Measurements from ENCODE around the gene PDE7B. TPM values are rescaled to one million over a fixed set of nuclear protein-coding genes. Genes with fewer than 3 reads are reported as not detected.

Gene PDE7B
- total and polyA plus RNA-seq, 4 donors, result 0.75 to 5.2 (median 1.3) TPM

DNA sequence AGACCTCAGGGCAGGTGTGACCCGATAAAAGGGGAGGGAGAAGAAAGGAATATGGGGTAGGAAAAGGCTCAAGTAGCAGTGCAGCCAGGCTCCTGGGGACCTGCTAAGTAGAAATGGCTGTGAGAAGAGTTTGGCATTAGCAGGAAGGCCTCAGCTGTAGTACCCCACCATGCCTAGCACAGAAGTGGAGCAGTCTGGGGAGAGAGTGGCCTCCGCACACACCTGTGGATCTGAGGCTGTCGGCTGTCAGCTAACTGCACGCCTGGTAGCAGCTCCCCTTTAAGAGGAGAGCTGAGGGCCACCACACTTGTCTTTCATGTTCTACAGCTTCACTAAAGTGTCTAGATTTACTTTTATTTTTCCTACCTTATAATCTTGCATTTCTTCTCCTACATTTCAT lies 24.6 kb downstream of the PDE7B start:
- H3K36me3 ChIP-seq (ENCODE audit: control insufficient read depth in 4 of 4, insufficient read depth in 3 of 4, low read depth in 1 of 4, low read length in 3 of 4), result no peaks in the 10 kb centered on the region
- no peak for DNase-seq (ENCODE audit: low spot score)
- no peaks in the 10 kb centered on the region for H3K27me3 ChIP-seq (ENCODE audit: control insufficient read depth in 4 of 4, insufficient read depth in 4 of 4, low read length in 3 of 4)
- peaks cover 0 to 4% (median 1%) of the 10 kb centered on the region in 4 donors for H3K4me1 ChIP-seq (ENCODE audit: control insufficient read depth in 4 of 4, insufficient read depth in 4 of 4, low read length in 3 of 4)
- 91% methylated on average over 4 of the region's 4 CpGs for WGBS
- TF ChIP-seq FOXA1 (IDR thresholded peaks at IDR 0.05) (no peak), HNF4A (conservative IDR thresholded peaks at IDR 0.05) (no peak), RAD21 (IDR thresholded peaks at IDR 0.05) (no peak), RXRA (IDR thresholded peaks at IDR 0.05) (no peak)
- TF ChIP-seq, protein P1, sequence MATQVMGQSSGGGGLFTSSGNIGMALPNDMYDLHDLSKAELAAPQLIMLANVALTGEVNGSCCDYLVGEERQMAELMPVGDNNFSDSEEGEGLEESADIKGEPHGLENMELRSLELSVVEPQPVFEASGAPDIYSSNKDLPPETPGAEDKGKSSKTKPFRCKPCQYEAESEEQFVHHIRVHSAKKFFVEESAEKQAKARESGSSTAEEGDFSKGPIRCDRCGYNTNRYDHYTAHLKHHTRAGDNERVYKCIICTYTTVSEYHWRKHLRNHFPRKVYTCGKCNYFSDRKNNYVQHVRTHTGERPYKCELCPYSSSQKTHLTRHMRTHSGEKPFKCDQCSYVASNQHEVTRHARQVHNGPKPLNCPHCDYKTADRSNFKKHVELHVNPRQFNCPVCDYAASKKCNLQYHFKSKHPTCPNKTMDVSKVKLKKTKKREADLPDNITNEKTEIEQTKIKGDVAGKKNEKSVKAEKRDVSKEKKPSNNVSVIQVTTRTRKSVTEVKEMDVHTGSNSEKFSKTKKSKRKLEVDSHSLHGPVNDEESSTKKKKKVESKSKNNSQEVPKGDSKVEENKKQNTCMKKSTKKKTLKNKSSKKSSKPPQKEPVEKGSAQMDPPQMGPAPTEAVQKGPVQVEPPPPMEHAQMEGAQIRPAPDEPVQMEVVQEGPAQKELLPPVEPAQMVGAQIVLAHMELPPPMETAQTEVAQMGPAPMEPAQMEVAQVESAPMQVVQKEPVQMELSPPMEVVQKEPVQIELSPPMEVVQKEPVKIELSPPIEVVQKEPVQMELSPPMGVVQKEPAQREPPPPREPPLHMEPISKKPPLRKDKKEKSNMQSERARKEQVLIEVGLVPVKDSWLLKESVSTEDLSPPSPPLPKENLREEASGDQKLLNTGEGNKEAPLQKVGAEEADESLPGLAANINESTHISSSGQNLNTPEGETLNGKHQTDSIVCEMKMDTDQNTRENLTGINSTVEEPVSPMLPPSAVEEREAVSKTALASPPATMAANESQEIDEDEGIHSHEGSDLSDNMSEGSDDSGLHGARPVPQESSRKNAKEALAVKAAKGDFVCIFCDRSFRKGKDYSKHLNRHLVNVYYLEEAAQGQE (IDR thresholded peaks at IDR 0.05), result no peak
- TF ChIP-seq, protein P2, sequence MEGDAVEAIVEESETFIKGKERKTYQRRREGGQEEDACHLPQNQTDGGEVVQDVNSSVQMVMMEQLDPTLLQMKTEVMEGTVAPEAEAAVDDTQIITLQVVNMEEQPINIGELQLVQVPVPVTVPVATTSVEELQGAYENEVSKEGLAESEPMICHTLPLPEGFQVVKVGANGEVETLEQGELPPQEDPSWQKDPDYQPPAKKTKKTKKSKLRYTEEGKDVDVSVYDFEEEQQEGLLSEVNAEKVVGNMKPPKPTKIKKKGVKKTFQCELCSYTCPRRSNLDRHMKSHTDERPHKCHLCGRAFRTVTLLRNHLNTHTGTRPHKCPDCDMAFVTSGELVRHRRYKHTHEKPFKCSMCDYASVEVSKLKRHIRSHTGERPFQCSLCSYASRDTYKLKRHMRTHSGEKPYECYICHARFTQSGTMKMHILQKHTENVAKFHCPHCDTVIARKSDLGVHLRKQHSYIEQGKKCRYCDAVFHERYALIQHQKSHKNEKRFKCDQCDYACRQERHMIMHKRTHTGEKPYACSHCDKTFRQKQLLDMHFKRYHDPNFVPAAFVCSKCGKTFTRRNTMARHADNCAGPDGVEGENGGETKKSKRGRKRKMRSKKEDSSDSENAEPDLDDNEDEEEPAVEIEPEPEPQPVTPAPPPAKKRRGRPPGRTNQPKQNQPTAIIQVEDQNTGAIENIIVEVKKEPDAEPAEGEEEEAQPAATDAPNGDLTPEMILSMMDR (IDR thresholded peaks at IDR 0.05; ENCODE audit: low read depth, low read length, missing input control), result no peak
- TF ChIP-seq, protein P3, sequence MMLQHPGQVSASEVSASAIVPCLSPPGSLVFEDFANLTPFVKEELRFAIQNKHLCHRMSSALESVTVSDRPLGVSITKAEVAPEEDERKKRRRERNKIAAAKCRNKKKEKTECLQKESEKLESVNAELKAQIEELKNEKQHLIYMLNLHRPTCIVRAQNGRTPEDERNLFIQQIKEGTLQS (IDR thresholded peaks at IDR 0.05), result no peak
- no peaks in the 10 kb centered on the region for H3K9me3 ChIP-seq (ENCODE audit: control insufficient read depth in 4 of 4, low read length in 3 of 4)
- no peak overlapping the region for H3K27ac ChIP-seq (ENCODE audit: low read depth in 1 of 2, low read length in 2 of 2)
- no peak overlapping the region for H3K9ac ChIP-seq (ENCODE audit: low read depth in 1 of 2, low read length in 2 of 2)
- H3K4me3 ChIP-seq (ENCODE audit: low read depth in 1 of 3, low read length in 3 of 3), result no peak overlapping the region

DNA sequence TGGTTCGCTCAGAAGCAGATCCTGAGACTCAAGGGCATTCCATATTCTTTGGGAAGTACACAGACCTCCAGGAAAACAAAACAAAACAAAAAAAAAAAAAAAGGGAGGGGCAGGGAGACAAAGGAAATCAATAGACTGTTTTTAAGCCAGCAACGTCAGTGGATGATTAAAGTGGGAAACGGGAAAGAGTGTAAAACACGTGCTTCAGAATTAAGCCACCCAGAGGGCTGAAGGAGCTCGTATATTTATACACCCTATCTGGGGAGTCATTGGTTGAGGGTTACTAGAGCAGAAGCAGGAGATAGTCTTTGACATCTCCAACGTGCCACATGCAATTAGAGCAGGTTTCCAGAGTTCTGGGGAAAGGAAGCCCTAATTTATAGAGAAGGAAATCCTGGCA lies 26.2 kb downstream of the PDE7B start:
- no peaks in the 10 kb centered on the region for H3K27me3 ChIP-seq (ENCODE audit: control insufficient read depth in 4 of 4, insufficient read depth in 4 of 4, low read length in 3 of 4)
- H3K27ac ChIP-seq (ENCODE audit: low read depth in 1 of 2, low read length in 2 of 2), result no peak overlapping the region
- H3K9ac ChIP-seq (ENCODE audit: low read depth in 1 of 2, low read length in 2 of 2), result no peak overlapping the region
- H3K4me3 ChIP-seq (ENCODE audit: low read depth in 1 of 3, low read length in 3 of 3), result no peak overlapping the region
- 70% methylated on average over 6 of the region's 6 CpGs for WGBS
- TF ChIP-seq, protein P4, sequence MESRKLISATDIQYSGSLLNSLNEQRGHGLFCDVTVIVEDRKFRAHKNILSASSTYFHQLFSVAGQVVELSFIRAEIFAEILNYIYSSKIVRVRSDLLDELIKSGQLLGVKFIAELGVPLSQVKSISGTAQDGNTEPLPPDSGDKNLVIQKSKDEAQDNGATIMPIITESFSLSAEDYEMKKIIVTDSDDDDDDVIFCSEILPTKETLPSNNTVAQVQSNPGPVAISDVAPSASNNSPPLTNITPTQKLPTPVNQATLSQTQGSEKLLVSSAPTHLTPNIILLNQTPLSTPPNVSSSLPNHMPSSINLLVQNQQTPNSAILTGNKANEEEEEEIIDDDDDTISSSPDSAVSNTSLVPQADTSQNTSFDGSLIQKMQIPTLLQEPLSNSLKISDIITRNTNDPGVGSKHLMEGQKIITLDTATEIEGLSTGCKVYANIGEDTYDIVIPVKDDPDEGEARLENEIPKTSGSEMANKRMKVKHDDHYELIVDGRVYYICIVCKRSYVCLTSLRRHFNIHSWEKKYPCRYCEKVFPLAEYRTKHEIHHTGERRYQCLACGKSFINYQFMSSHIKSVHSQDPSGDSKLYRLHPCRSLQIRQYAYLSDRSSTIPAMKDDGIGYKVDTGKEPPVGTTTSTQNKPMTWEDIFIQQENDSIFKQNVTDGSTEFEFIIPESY (IDR thresholded peaks at IDR 0.05), result no peak
- TF ChIP-seq HNF4A (conservative IDR thresholded peaks at IDR 0.05), result no peak
- no peak for TF ChIP-seq SP1 (IDR thresholded peaks at IDR 0.05)
- TF ChIP-seq, protein P2 (IDR thresholded peaks at IDR 0.05; ENCODE audit: low read depth, low read length, missing input control), result no peak
- no peak for TF ChIP-seq RXRA (IDR thresholded peaks at IDR 0.05)
- H3K9me3 ChIP-seq (ENCODE audit: control insufficient read depth in 4 of 4, low read length in 3 of 4), result no peaks in the 10 kb centered on the region
- no peak for DNase-seq (ENCODE audit: low spot score)
- no peaks in the 10 kb centered on the region for H3K36me3 ChIP-seq (ENCODE audit: control insufficient read depth in 4 of 4, insufficient read depth in 3 of 4, low read depth in 1 of 4, low read length in 3 of 4)
- peaks cover 0 to 4% (median 1%) of the 10 kb centered on the region in 4 donors for H3K4me1 ChIP-seq (ENCODE audit: control insufficient read depth in 4 of 4, insufficient read depth in 4 of 4, low read length in 3 of 4)
